Ovary (tissue), 3 donors: ENCODE results near the gene ATAD3B.

Experiments
- CTCF ChIP-seq, 3 donors: fragments of 450-650 bp in 2 of 3; fragments of 200-600 bp in 1 of 3; IDR thresholded peaks; one replicate each; pipeline versions ENCODE4 v1.5.1 to v1.8.0; 2016 to 2022; ENCODE audit warnings: antibody characterized with exemption in 3 of 3, mild to moderate bottlenecking in 1 of 3
- EP300 ChIP-seq: sonication (generic); formaldehyde crosslinking; IDR thresholded peaks from one replicate; pipeline ENCODE4 v1.6.1; 2017; ENCODE audit warnings: antibody characterized with exemption
- POLR2A ChIP-seq: fragments of 450-650 bp; IDR thresholded peaks from one replicate; pipeline ENCODE4 v1.6.1; 2017; ENCODE audit warnings: antibody characterized with exemption, mild to moderate bottlenecking, moderate library complexity
- donor health status: DM: no; HTN: no; CAD: no.

GRCh38 chr1:1542766-1543705 lies 71.5 kb downstream of the ATAD3B start:
- no peak for TF ChIP-seq CTCF (IDR thresholded peaks at IDR 0.05)
- TF ChIP-seq POLR2A: no peak
- TF ChIP-seq EP300: no peak
